Measurements from ENCODE around the gene NPAS3. TPM values are rescaled to one million over a fixed set of nuclear protein-coding genes. Genes with fewer than 3 reads are reported as not detected.

NPAS3 gene
- total and polyA plus RNA-seq, 2 of the 13 experiments (the other 11 are each of a cell fraction or from before 2014, with no cell fraction given), result not detected

- 3% methylated on average over 6 of the region's 6 CpGs for WGBS (ENCODE audit: low lambda C conversion rate)
- TF ChIP-seq NFE2 (CRISPR knock-in tag; IDR thresholded peaks at IDR 0.05), result no peak
- TF ChIP-seq ZBTB14 (CRISPR knock-in tag; IDR thresholded peaks at IDR 0.05), result no peak
- no peak for TF ChIP-seq SNAPC4 (CRISPR knock-in tag; IDR thresholded peaks at IDR 0.05)
- TF ChIP-seq CENPBD1 (CRISPR knock-in tag; IDR thresholded peaks at IDR 0.05; ENCODE audit: borderline replicate concordance, low read depth), result no peak
- TF ChIP-seq ZNF343 (CRISPR knock-in tag; IDR thresholded peaks at IDR 0.05), result no peak
- TF ChIP-seq HIC2 (CRISPR knock-in tag; IDR thresholded peaks at IDR 0.05; ENCODE audit: low read depth), result no peak
- TF ChIP-seq KMT2B (CRISPR knock-in tag; IDR thresholded peaks at IDR 0.05), result no peak
- no peak for TF ChIP-seq ATF5 (CRISPR knock-in tag; IDR thresholded peaks at IDR 0.05; ENCODE audit: low read depth)
- TF ChIP-seq GLMP (CRISPR knock-in tag; IDR thresholded peaks at IDR 0.05; ENCODE audit: borderline replicate concordance), result no peak
- no peak for TF ChIP-seq CENPX (CRISPR knock-in tag; IDR thresholded peaks at IDR 0.05)
- no peak for TF ChIP-seq SOX5 (CRISPR knock-in tag; IDR thresholded peaks at IDR 0.05; ENCODE audit: borderline replicate concordance)
- TF ChIP-seq ZNF557 (CRISPR knock-in tag; IDR thresholded peaks at IDR 0.05), result no peak
- no peak for TF ChIP-seq PAWR (CRISPR knock-in tag; IDR thresholded peaks at IDR 0.05; ENCODE audit: borderline replicate concordance)
- no peak for TF ChIP-seq ZBTB3 (CRISPR knock-in tag; IDR thresholded peaks at IDR 0.05; ENCODE audit: borderline replicate concordance, low read depth)
These were observed 310.6 kb downstream of the NPAS3 start for GRCh38 chr14:33249233-33249820.

More at GRCh38 chr14:33249233-33249820, 310.6 kb downstream of the NPAS3 start:
- no peaks in the 10 kb centered on the region for H3K36me3 ChIP-seq (replicated peaks in 1 of 2; ENCODE audit: control insufficient read depth in 1 of 2, insufficient read depth in 2 of 2, low read length in 2 of 2)
- POLR2A ChIA-PET, result no interaction called here
- no peak overlapping the region for H3K9ac ChIP-seq (ENCODE audit: insufficient read depth, low read depth, low read length)
- ATAC-seq (no peak), DNase-seq (ENCODE audit: low spot score) (no peak), FAIRE-seq (no peak)
- no peaks in the 10 kb centered on the region for H3K79me2 ChIP-seq (ENCODE audit: insufficient read depth, low read length)
- intact Hi-C loops (cut with micrococcal nuclease; ENCODE audit: unreplicated experiment) (no loop called here), in situ Hi-C loops (cut with HindIII; ENCODE audit: extremely low pct_ligation_motif_present, low pct_unique_long_range_greater_than_20kb) (no loop called here)
- no peaks in the 10 kb centered on the region for H3K4me1 ChIP-seq (ENCODE audit: insufficient read depth, low read length)
- no TSS peak for BruUV-seq (replicated peaks)
- no peak overlapping the region for H3K4me2 ChIP-seq (ENCODE audit: low read depth, low read length)
- no peaks in the 10 kb centered on the region for H3K27me3 ChIP-seq (ENCODE audit: control insufficient read depth in 1 of 2, insufficient read depth in 2 of 2, low read length in 2 of 2)
- peaks cover 24% of the 10 kb centered on the region for H3K9me3 ChIP-seq (ENCODE audit: low read length)
- no peak overlapping the region for H3K4me3 ChIP-seq (replicated peaks in 1 of 3; ENCODE audit: insufficient read depth in 1 of 3, low read depth in 2 of 3, low read length in 3 of 3)
- no peak overlapping the region for H2AFZ ChIP-seq (ENCODE audit: low read length)
- no peak overlapping the region for H3K27ac ChIP-seq (ENCODE audit: extremely low read length, insufficient read depth, low read length)
- no peaks in the 10 kb centered on the region for H4K20me1 ChIP-seq (ENCODE audit: insufficient read depth, low read length)
- CTCF ChIA-PET (ENCODE audit: low intra/inter-chr PET ratio, low total read pairs), result no interaction called here

Measured in HepG2 (cell line).